ENCODE results near the gene TTC22. TPM values are rescaled to one million over a fixed set of nuclear protein-coding genes. Genes with fewer than 3 reads are reported as not detected.

The TTC22 gene
- polyA plus RNA-seq, 1 experiment = not detected

DNA sequence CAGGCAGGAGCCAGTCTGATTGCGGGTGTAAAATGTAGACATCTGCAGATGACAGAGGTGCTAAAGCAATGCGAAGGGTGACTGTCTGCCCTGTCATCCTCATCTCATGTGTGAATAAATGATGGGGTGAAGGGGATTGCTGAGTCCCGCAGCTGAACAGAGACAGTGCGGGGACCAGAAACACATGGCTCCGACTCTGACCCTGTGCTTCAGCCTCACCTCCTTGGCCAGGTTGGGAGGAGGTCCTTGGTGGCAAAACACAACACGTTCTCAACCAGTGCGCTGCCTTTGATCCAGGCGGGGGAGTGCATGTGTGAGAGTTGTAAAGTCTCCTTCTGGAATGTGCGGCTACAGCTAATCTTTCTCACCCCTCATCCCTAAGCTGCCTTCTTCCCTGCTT, 32.0 kb upstream of the TTC22 start:
- DNase-seq (ENCODE audit: low read depth) = no peak
- no peak overlapping the region for H3K4me3 ChIP-seq (ENCODE audit: low read depth, low read length)
- POLR2A ChIA-PET = no interaction called here
- CTCF ChIA-PET = interaction anchor here (0.6 kb wide), 1 partner anchor 16 kb away, joined by 3 read pairs; no protein-coding TSS in a partner anchor
- peaks cover 25% of the 10 kb centered on the region for H3K27me3 ChIP-seq (ENCODE audit: control insufficient read depth, insufficient read depth, low read length)
- TF ChIP-seq, protein P1, sequence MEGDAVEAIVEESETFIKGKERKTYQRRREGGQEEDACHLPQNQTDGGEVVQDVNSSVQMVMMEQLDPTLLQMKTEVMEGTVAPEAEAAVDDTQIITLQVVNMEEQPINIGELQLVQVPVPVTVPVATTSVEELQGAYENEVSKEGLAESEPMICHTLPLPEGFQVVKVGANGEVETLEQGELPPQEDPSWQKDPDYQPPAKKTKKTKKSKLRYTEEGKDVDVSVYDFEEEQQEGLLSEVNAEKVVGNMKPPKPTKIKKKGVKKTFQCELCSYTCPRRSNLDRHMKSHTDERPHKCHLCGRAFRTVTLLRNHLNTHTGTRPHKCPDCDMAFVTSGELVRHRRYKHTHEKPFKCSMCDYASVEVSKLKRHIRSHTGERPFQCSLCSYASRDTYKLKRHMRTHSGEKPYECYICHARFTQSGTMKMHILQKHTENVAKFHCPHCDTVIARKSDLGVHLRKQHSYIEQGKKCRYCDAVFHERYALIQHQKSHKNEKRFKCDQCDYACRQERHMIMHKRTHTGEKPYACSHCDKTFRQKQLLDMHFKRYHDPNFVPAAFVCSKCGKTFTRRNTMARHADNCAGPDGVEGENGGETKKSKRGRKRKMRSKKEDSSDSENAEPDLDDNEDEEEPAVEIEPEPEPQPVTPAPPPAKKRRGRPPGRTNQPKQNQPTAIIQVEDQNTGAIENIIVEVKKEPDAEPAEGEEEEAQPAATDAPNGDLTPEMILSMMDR (IDR thresholded peaks at IDR 0.05; ENCODE audit: insufficient read depth, low read depth, low read length) = no peak
- no peaks in the 10 kb centered on the region for H3K36me3 ChIP-seq (ENCODE audit: control insufficient read depth, insufficient read depth, low read length)

DNA sequence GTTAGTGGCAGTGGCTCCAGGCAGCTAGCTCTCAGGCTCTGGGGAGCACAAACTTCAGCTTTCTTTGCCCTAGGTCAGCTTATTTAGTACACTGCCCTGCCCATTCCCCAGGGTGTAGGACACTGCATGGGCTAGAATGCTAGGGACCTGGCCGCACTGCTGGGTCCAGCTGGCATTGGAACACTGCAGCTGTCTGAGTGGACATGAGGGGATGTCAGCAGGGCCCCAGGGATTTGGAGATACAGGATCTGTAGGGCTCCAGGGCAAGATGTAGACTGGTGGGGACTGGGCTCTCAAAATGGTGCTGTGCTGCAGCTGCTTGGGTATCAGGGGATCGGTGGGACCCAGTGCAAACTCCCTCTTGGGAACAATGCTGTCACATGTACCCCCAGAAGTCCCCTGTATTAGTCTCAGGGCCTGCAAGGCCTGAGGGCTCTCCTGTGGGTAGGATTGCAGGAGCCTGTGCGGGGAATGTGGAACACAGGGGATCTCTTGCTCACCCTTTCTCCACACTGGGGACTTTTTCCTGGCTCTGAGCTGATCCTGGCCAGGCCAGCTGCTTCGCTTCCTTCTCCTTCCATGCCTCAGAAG, 25.2 kb upstream of the TTC22 start:
- H3K36me3 ChIP-seq (ENCODE audit: control insufficient read depth, insufficient read depth, low read length) = no peaks in the 10 kb centered on the region
- H3K4me3 ChIP-seq (ENCODE audit: low read depth, low read length) = no peak overlapping the region
- ChIA-PET POLR2A (no interaction called here), CTCF (interaction anchor here (1.4 kb wide), 1 partner anchor 11 kb away, joined by 4 read pairs; no protein-coding TSS in a partner anchor)
- TF ChIP-seq, protein P1 (IDR thresholded peaks at IDR 0.05; ENCODE audit: insufficient read depth, low read depth, low read length) = no peak
- DNase-seq (ENCODE audit: low read depth) = no peak
- H3K27me3 ChIP-seq (ENCODE audit: control insufficient read depth, insufficient read depth, low read length) = peaks cover 6% of the 10 kb centered on the region; the same call in 1 of the 2 replicates

DNA sequence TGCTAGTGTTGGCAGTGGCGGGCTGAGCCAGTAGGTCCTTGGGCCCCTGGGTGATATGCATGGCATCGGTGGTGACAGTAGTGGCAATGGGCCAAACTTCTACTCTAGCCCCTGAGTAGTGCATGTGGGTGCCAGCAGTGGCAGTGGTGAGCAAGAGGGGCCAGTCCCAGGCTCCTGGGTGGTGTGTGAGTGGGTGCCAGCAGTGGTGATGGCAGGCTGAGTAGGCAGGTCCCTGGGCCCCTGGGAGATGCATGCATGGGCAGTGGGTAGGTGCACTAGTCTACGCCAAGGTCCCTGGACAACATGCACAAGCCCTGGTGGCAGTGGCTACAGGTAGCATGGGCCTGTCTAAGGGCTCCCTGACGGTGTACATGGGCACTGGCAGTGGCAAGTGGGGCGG, 24.6 kb upstream of the TTC22 start:
- no peaks in the 10 kb centered on the region for H3K36me3 ChIP-seq (ENCODE audit: control insufficient read depth, insufficient read depth, low read length)
- no peak for DNase-seq (ENCODE audit: low read depth)
- POLR2A ChIA-PET = no interaction called here
- CTCF ChIA-PET = interaction anchor here (1.4 kb wide), 1 partner anchor 10 kb away, joined by 4 read pairs; no protein-coding TSS in a partner anchor
- H3K27me3 ChIP-seq (ENCODE audit: control insufficient read depth, insufficient read depth, low read length) = peaks cover 6% of the 10 kb centered on the region; the same call in 1 of the 2 replicates
- TF ChIP-seq, protein P1 (IDR thresholded peaks at IDR 0.05; ENCODE audit: insufficient read depth, low read depth, low read length) = no peak
- no peak overlapping the region for H3K4me3 ChIP-seq (ENCODE audit: low read depth, low read length)

DNA sequence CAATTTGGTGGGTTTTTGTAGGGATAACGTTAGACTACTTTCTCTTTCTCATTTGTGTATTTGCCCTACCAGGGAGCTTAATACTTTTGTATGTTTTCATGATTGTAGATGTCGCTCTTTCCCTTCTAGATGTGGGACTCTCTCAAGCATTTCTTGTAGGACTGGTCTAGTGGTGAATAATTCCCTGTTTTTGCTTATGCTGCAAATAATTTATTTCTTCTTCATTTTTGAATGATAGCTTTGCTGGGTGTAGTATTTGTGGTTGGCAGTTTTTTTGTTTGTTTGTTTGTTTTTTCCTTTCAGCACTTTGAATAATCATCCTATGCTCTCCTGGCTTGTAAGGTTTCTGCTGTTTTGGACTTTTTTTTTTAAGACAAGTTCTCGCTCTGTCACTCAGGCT, 22.5 kb upstream of the TTC22 start:
- Histone ChIP-seq H3K4me3 (ENCODE audit: low read depth, low read length) (no peak overlapping the region), H3K27me3 (ENCODE audit: control insufficient read depth, insufficient read depth, low read length) (0 out of 2 replicates have a peak, but pooled peaks cover 2% of the 10 kb centered on the region), H3K36me3 (ENCODE audit: control insufficient read depth, insufficient read depth, low read length) (no peaks in the 10 kb centered on the region)
- ChIA-PET CTCF (no interaction called here), POLR2A (interaction anchor here (0.6 kb wide), 1 partner anchor 70 kb away, joined by 12 read pairs; no protein-coding TSS in a partner anchor)
- TF ChIP-seq, protein P1 (IDR thresholded peaks at IDR 0.05; ENCODE audit: insufficient read depth, low read depth, low read length) = no peak
- DNase-seq (ENCODE audit: low read depth) = no peak

DNA sequence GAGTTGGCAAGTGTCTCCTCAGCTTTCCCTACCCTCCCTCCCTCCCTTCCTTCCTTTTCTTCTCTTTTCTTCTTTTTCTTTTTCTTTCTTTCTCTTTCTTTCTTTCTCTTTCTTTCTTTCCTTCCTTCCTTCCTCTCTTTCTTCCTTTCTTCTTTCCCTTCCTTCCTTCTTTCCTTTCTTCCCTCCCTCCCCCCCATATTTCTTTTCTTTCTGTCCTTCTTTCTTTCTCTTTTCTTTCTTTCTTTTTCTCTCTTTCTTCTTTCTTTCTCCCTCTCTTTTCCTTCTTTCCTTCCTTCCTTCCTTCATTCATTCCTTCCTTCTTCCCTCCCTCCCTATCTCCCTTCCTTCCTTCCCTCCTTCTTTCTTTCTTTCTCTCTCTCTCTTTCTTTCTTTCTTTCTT, 18.6 kb upstream of the TTC22 start:
- H3K27me3 ChIP-seq (ENCODE audit: control insufficient read depth, insufficient read depth, low read length) = peaks cover 10% of the 10 kb centered on the region
- ChIA-PET POLR2A (no interaction called here), CTCF (interaction anchor here (1.3 kb wide), 1 partner anchor 10 kb away, joined by 3 read pairs; no protein-coding TSS in a partner anchor)
- no peak for DNase-seq (ENCODE audit: low read depth)
- TF ChIP-seq, protein P1 (IDR thresholded peaks at IDR 0.05; ENCODE audit: insufficient read depth, low read depth, low read length) = no peak
- H3K36me3 ChIP-seq (ENCODE audit: control insufficient read depth, insufficient read depth, low read length) = no peaks in the 10 kb centered on the region
- no peak overlapping the region for H3K4me3 ChIP-seq (ENCODE audit: low read depth, low read length)

Measured in BJ (cell line).